Progenitor cell of endocrine pancreas (in vitro differentiated cells): ENCODE data around the gene RNASE11. TPM values are rescaled to one million over a fixed set of nuclear protein-coding genes. Genes with fewer than 3 reads are reported as not detected.

Source experiments
- DNase-seq: peaks from one replicate; pipeline ENCODE4 v3.0.0; 2021; ENCODE audit warnings: low spot score; ENCODE audit not compliant: unreplicated experiment
- H3K27ac Mint-ChIP-seq: 2 replicates; pipeline ENCODE4 v1.8.0; 2021; ENCODE audit warnings: mild to moderate bottlenecking, moderate library complexity, mixed read lengths
- H3K27me3 Mint-ChIP-seq: 2 replicates; pipeline ENCODE4 v1.8.0; 2021; ENCODE audit warnings: mixed read lengths
- H3K36me3 Mint-ChIP-seq: 2 replicates; pipeline ENCODE4 v1.8.0; 2022; ENCODE audit warnings: mixed read lengths; ENCODE audit not compliant: insufficient read depth
- H3K4me1 Mint-ChIP-seq: 2 replicates; pipeline ENCODE4 v1.8.0; 2021; ENCODE audit warnings: low read depth, mixed read lengths
- H3K4me3 Mint-ChIP-seq: 2 replicates; pipeline ENCODE4 v1.8.0; 2021; ENCODE audit warnings: low read depth, mild to moderate bottlenecking, moderate library complexity, mixed read lengths
- H3K9me3 Mint-ChIP-seq: 2 replicates; pipeline ENCODE4 v1.8.0; 2021; ENCODE audit warnings: low read depth, mixed read lengths
- CTCF ChIP-seq: fragments of 200-600 bp; sonication (generic); IDR thresholded peaks from one replicate; pipeline ENCODE4 v1.5.0; 2021; ENCODE audit warnings: antibody characterized with exemption, mild to moderate bottlenecking; ENCODE audit not compliant: unreplicated experiment
- total RNA-seq: library from RNA; stranded (reverse); gene quantifications from 2 replicates; pipeline ENCODE4 v1.2.1, GENCODE V29; 2021

Gene RNASE11
- total RNA-seq, 1 donor from 2014 or later: not detected

GRCh38 chr14:20591235-20591634 lies 3.4 kb upstream of the RNASE11 start, which contains the start of gene RNASE12:
RNASE12 (minus strand) TSS chr14:20591376; CDS start chr14:20590723, 653 bp downstream.
- Mint-ChIP-seq H3K27me3 (peaks cover 3% of the 10 kb centered on the region), H3K4me1 (no peaks in the 10 kb centered on the region), H3K9me3 (no peaks in the 10 kb centered on the region), H3K36me3 (no peaks in the 10 kb centered on the region), H3K4me3 (no peak within 1 kb of the TSS), H3K27ac (no peak within 1 kb of the TSS)
- no peak for TF ChIP-seq CTCF
- no peak for DNase-seq

- H3K27me3 Mint-ChIP-seq: no peaks in the 10 kb centered on the region
- TF ChIP-seq CTCF: no peak
- peaks cover 3% of the 10 kb centered on the region for H3K4me1 Mint-ChIP-seq
- no peak for DNase-seq
- H3K27ac Mint-ChIP-seq: no peak overlapping the region
- no peaks in the 10 kb centered on the region for H3K9me3 Mint-ChIP-seq
- no peaks in the 10 kb centered on the region for H3K36me3 Mint-ChIP-seq
- H3K4me3 Mint-ChIP-seq: no peak overlapping the region
Observed at GRCh38 chr14:20583908-20584307, 3.9 kb downstream of the RNASE11 start.

GRCh38 chr14:20583142-20583541 lies 4.7 kb downstream of the RNASE11 start:
- H3K4me1 Mint-ChIP-seq: peaks cover 5% of the 10 kb centered on the region
- H3K36me3 Mint-ChIP-seq: no peaks in the 10 kb centered on the region
- no peak overlapping the region for H3K27ac Mint-ChIP-seq
- DNase-seq: no peak
- TF ChIP-seq CTCF: no peak
- no peaks in the 10 kb centered on the region for H3K9me3 Mint-ChIP-seq
- no peaks in the 10 kb centered on the region for H3K27me3 Mint-ChIP-seq
- H3K4me3 Mint-ChIP-seq: no peak overlapping the region

- Mint-ChIP-seq H3K27me3 (no peaks in the 10 kb centered on the region), H3K4me3 (no peak overlapping the region), H3K36me3 (no peaks in the 10 kb centered on the region), H3K27ac (no peak overlapping the region), H3K4me1 (peaks cover 10% of the 10 kb centered on the region), H3K9me3 (no peaks in the 10 kb centered on the region)
- no peak for TF ChIP-seq CTCF
- DNase-seq: no peak
Observed at GRCh38 chr14:20580242-20580641, 7.6 kb downstream of the RNASE11 start.

- Mint-ChIP-seq H3K9me3 (no peaks in the 10 kb centered on the region), H3K4me1 (peaks cover 11% of the 10 kb centered on the region), H3K4me3 (no peak overlapping the region), H3K36me3 (no peaks in the 10 kb centered on the region), H3K27ac (no peak overlapping the region), H3K27me3 (no peaks in the 10 kb centered on the region)
- no peak for DNase-seq
- TF ChIP-seq CTCF: no peak
Observed at GRCh38 chr14:20578784-20579502, 8.9 kb downstream of the RNASE11 start.
